A549 (cell line): ENCODE measurements around the gene PRDM15. TPM values are rescaled to one million over a fixed set of nuclear protein-coding genes. Genes with fewer than 3 reads are reported as not detected.

Source experiments
- ATAC-seq, 2 experiments: fragments of 200-7000 bp in 1 of 2; fragments of >200 bp in 1 of 2; cut with Nextera tagmentation in 1 of 2; cut with Tn5 transposase in 1 of 2; 3 replicates each; pipeline versions ENCODE4 v1.8.0 to v1.9.1; 2018 to 2020; ENCODE audit warnings: mild to moderate bottlenecking in 1 of 2, moderate library complexity in 1 of 2
- CTCF ChIA-PET: fragments of 300-600 bp; sonication (Branson Sonifier 250); formaldehyde crosslinking; extraction: SDS; loops from one replicate; lab custom pipeline; 2021; ENCODE audit warnings: antibody characterized with exemption, inconsistent platforms; lab: Yijun Ruan, JAX
- POLR2A ChIA-PET: fragments of 350-600 bp; formaldehyde crosslinking; extraction: SDS; loops from one replicate; lab custom pipeline; 2021; ENCODE audit warnings: antibody characterized with exemption, inconsistent platforms; lab: Yijun Ruan, JAX
- DNase-seq, 2 experiments: peaks; one replicate each; pipeline versions ENCODE4 v3.0.0 to v3.0.0-alpha.2; 2011 to 2016; ENCODE audit warnings: low read depth in 1 of 2, low spot score in 1 of 2
- FAIRE-seq: peaks from 2 replicates; lab custom pipeline; 2011; peaks lifted over from hg19 to GRCh38; lab: Jason Lieb, UNC
- H3K27ac ChIP-seq, 2 experiments: fragments of >200 bp; sonication (Bioruptor Twin); formaldehyde crosslinking; 3 replicates each; pipeline ENCODE4 v1.5.1; 2016 to 2017
- H3K4me1 ChIP-seq: fragments of >200 bp; sonication (Bioruptor Twin); formaldehyde crosslinking; 3 replicates; pipeline ENCODE4 v1.6.1; 2016
- H3K4me2 ChIP-seq: fragments of >200 bp; sonication (Bioruptor Twin); formaldehyde crosslinking; 3 replicates; pipeline ENCODE4 v1.6.1; 2016
- H3K4me3 ChIP-seq: fragments of >200 bp; sonication (Bioruptor Twin); formaldehyde crosslinking; 3 replicates; pipeline ENCODE4 v1.5.1; 2016
- H3K9me3 ChIP-seq: fragments of >200 bp; sonication (Bioruptor Twin); formaldehyde crosslinking; 3 replicates; pipeline ENCODE4 v1.6.1; 2016
- BHLHE40 ChIP-seq: IDR thresholded peaks from 2 replicates; pipeline ENCODE4 v1.6.1; 2012; ENCODE audit warnings: low read depth, low read length, inconsistent platforms
- CBX8 ChIP-seq: fragments of 200-600 bp; sonication (generic); IDR thresholded peaks from 2 replicates; pipeline ENCODE4 v1.6.1; 2016
- CEBPB ChIP-seq, 2 experiments: fragments of >200 bp in 1 of 2; sonication (Bioruptor Twin) in 1 of 2; formaldehyde crosslinking in 1 of 2; IDR thresholded peaks; 2 replicates each; pipeline ENCODE4 v1.6.1; 2012 to 2016
- EHF ChIP-seq: fragments of 250-450 bp; sonication (Bioruptor Pico); IDR thresholded peaks from 2 replicates; pipeline ENCODE4 v1.5.0; 2020; ENCODE audit warnings: mild to moderate bottlenecking
- FOSB ChIP-seq: fragments of 250-450 bp; sonication (Bioruptor Pico); IDR thresholded peaks from 2 replicates; pipeline ENCODE4 v1.5.0; 2020; ENCODE audit warnings: mild to moderate bottlenecking, moderate library complexity
- HDAC2 ChIP-seq: fragments of 200-600 bp; sonication (generic); IDR thresholded peaks from 2 replicates; pipeline ENCODE4 v1.6.1; 2016
- HEYL ChIP-seq: fragments of 250-450 bp; sonication (Bioruptor Pico); IDR thresholded peaks from 2 replicates; pipeline ENCODE4 v1.8.0; 2021; ENCODE audit warnings: mild to moderate bottlenecking, moderate library complexity
- KDM1A ChIP-seq: fragments of 200-600 bp; sonication (generic); IDR thresholded peaks from 2 replicates; pipeline ENCODE4 v1.6.1; 2016; ENCODE audit warnings: low read depth, mild to moderate bottlenecking
- KDM5A ChIP-seq: fragments of 200-600 bp; sonication (generic); IDR thresholded peaks from 2 replicates; pipeline ENCODE4 v1.6.1; 2016; ENCODE audit warnings: antibody characterized with exemption, mild to moderate bottlenecking
- MAFK ChIP-seq: fragments of 450-650 bp; IDR thresholded peaks from 2 replicates; pipeline ENCODE4 v1.6.1; 2014; ENCODE audit not compliant: partially characterized antibody
- NFE2L2 ChIP-seq: fragments of 150-350 bp; conservative IDR thresholded peaks from 2 replicates; pipeline ENCODE4 v1.6.1; 2014; ENCODE audit warnings: low read length
- PBX3 ChIP-seq: IDR thresholded peaks from 2 replicates; pipeline ENCODE4 v1.6.1; 2012
- PHF8 ChIP-seq: fragments of 200-600 bp; sonication (generic); IDR thresholded peaks from 2 replicates; pipeline ENCODE4 v1.6.1; 2016; ENCODE audit warnings: low read depth, mild to moderate bottlenecking, antibody characterized with exemption, moderate library complexity, borderline replicate concordance
- RARB ChIP-seq: fragments of 250-450 bp; sonication (Bioruptor Pico); IDR thresholded peaks from 2 replicates; pipeline ENCODE4 v1.8.0; 2021; ENCODE audit warnings: mild to moderate bottlenecking, moderate library complexity
- RNF2 ChIP-seq: fragments of 200-600 bp; sonication (generic); IDR thresholded peaks from 2 replicates; pipeline ENCODE4 v1.6.1; 2016; ENCODE audit warnings: low read depth, mild to moderate bottlenecking, antibody characterized with exemption, moderate library complexity, borderline replicate concordance
- SREBF2 ChIP-seq: fragments of 450-650 bp; IDR thresholded peaks from 2 replicates; pipeline ENCODE4 v1.6.1; 2014; ENCODE audit warnings: mild to moderate bottlenecking, moderate library complexity
- TFCP2L1 ChIP-seq: fragments of 250-450 bp; sonication (Bioruptor Pico); IDR thresholded peaks from 2 replicates; pipeline ENCODE4 v1.5.0; 2021; ENCODE audit warnings: mild to moderate bottlenecking
- TP53 ChIP-seq: fragments of 250-450 bp; sonication (Bioruptor Pico); IDR thresholded peaks from 2 replicates; pipeline ENCODE4 v1.5.0; 2021; ENCODE audit warnings: mild to moderate bottlenecking, moderate library complexity
- ZFP36 ChIP-seq: fragments of 450-650 bp; IDR thresholded peaks from 2 replicates; pipeline ENCODE4 v1.6.1; 2014; ENCODE audit warnings: borderline replicate concordance; ENCODE audit not compliant: partially characterized antibody
- ZNF302 ChIP-seq: fragments of 250-450 bp; sonication (Bioruptor Pico); IDR thresholded peaks from 2 replicates; pipeline ENCODE4 v1.9.0; 2021; ENCODE audit warnings: inconsistent platforms, mild to moderate bottlenecking, moderate library complexity
- ZSCAN20 ChIP-seq: fragments of 250-450 bp; sonication (Bioruptor Pico); IDR thresholded peaks from 2 replicates; pipeline ENCODE4 v1.8.0; 2022; ENCODE audit warnings: mild to moderate bottlenecking, moderate library complexity
- WGBS: methylation state at CpG from one replicate; pipeline ENCODE4 v1.1.6; 2017; ENCODE audit errors: missing lambda C conversion rate; 5-methylcytosine and 5-hydroxymethylcytosine counted together
- polyA plus RNA-seq, 4 experiments: library from polyadenylated mRNA; depleted of rRNA in 3 of 4; stranded (reverse); fragments of >200 nt; fragmentation: RNase III in 1 of 4; extraction: RNeasy Plus Mini Kit Qiagen cat#74134 plus additional on column Dnase treatment in 1 of 4; gene quantifications; 2 replicates in 3 of 4; 3 replicates in 1 of 4; pipeline ENCODE4 v1.2.3, GENCODE V29; 2011 to 2017
- TF ChIP-seq, protein P1 (sequence below): fragments of >200 bp; sonication (Bioruptor Twin); formaldehyde crosslinking; IDR thresholded peaks from 3 replicates; pipeline ENCODE4 v1.6.1; 2016
- TF ChIP-seq, protein P2 (sequence below): fragments of >200 bp; sonication (Bioruptor Twin); formaldehyde crosslinking; IDR thresholded peaks from 2 replicates; pipeline ENCODE4 v1.6.1; 2016
- TF ChIP-seq, protein P3 (sequence below): fragments of 250-450 bp; sonication (Bioruptor Pico); IDR thresholded peaks from 2 replicates; pipeline ENCODE4 v1.5.0; 2021; ENCODE audit warnings: mild to moderate bottlenecking, moderate library complexity, borderline replicate concordance
- TF ChIP-seq, protein P4 (sequence below): fragments of 450-650 bp; IDR thresholded peaks from 2 replicates; pipeline ENCODE4 v1.6.1; 2014; ENCODE audit warnings: antibody characterized with exemption
- TF ChIP-seq, protein P5 (sequence below): IDR thresholded peaks from 2 replicates; pipeline ENCODE4 v1.6.1; 2012; ENCODE audit warnings: low read depth, borderline replicate concordance

PRDM15 gene
- polyA plus RNA-seq, 2 of the 4 experiments (the other 2 are of a cell fraction), result 4.5 to 6.1 TPM

- ChIA-PET CTCF (interaction anchor here (0.7 to 14.3 kb wide), 7 partner anchors 10 to 148 kb away, joined by 3 to 172 read pairs (median 4); no protein-coding TSS in a partner anchor), POLR2A (interaction anchor here (1.0 to 2.3 kb wide), 2 partner anchors 84 to 149 kb away, joined by 4 to 16 read pairs; no protein-coding TSS in a partner anchor)
- no peak for FAIRE-seq
- H3K4me3 ChIP-seq, result peak overlapping the region; percentile 36
- H3K27ac ChIP-seq, result peak overlapping the region; percentile 88 to 92
- peaks cover 65% of the 10 kb centered on the region for H3K4me1 ChIP-seq
- TF ChIP-seq EHF (CRISPR knock-in tag), result no peak
- TF ChIP-seq, protein P1, sequence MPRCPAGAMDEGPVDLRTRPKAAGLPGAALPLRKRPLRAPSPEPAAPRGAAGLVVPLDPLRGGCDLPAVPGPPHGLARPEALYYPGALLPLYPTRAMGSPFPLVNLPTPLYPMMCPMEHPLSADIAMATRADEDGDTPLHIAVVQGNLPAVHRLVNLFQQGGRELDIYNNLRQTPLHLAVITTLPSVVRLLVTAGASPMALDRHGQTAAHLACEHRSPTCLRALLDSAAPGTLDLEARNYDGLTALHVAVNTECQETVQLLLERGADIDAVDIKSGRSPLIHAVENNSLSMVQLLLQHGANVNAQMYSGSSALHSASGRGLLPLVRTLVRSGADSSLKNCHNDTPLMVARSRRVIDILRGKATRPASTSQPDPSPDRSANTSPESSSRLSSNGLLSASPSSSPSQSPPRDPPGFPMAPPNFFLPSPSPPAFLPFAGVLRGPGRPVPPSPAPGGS, result no peak
- peak; percentile 23; the same call in 1 of the 2 replicates for TF ChIP-seq RNF2
- TF ChIP-seq TFCP2L1 (CRISPR knock-in tag), result no peak
- TF ChIP-seq HDAC2, result no peak
- TF ChIP-seq, protein P2, sequence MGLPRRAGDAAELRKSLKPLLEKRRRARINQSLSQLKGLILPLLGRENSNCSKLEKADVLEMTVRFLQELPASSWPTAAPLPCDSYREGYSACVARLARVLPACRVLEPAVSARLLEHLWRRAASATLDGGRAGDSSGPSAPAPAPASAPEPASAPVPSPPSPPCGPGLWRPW, result no peak
- no peak for TF ChIP-seq PBX3
- no peak for TF ChIP-seq ZSCAN20 (CRISPR knock-in tag)
- TF ChIP-seq ZNF302 (CRISPR knock-in tag), result no peak
- no peak for TF ChIP-seq PHF8
- peak; percentile 57 to 69; a peak in 3 of 4 replicates for TF ChIP-seq CEBPB (IDR thresholded peaks at IDR 0.05)
- no peak for TF ChIP-seq NFE2L2
- TF ChIP-seq HEYL, result no peak
- TF ChIP-seq, protein P3, sequence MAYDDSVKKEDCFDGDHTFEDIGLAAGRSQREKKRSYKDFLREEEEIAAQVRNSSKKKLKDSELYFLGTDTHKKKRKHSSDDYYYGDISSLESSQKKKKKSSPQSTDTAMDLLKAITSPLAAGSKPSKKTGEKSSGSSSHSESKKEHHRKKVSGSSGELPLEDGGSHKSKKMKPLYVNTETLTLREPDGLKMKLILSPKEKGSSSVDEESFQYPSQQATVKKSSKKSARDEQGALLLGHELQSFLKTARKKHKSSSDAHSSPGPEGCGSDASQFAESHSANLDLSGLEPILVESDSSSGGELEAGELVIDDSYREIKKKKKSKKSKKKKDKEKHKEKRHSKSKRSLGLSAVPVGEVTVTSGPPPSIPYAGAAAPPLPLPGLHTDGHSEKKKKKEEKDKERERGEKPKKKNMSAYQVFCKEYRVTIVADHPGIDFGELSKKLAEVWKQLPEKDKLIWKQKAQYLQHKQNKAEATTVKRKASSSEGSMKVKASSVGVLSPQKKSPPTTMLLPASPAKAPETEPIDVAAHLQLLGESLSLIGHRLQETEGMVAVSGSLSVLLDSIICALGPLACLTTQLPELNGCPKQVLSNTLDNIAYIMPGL (CRISPR knock-in tag), result no peak
- TF ChIP-seq KDM1A, result no peak
- peak overlapping the region; percentile 99 for H3K4me2 ChIP-seq
- WGBS, result 31% methylated on average over 22 of the region's 22 CpGs
- no peaks in the 10 kb centered on the region for H3K9me3 ChIP-seq
- ATAC-seq, result peak in 1 of 2 experiments; percentile 3; a peak in 1 of 6 replicates
- no peak for DNase-seq
These were observed 117.1 kb downstream of the PRDM15 start for GRCh38 chr21:41761934-41762635.

GRCh38 chr21:41761211-41761933 lies 117.8 kb downstream of the PRDM15 start:
- FAIRE-seq, result no peak
- WGBS, result 3% methylated on average over 13 of the region's 22 CpGs
- ChIA-PET POLR2A (interaction anchor here (1.0 to 2.3 kb wide), 2 partner anchors 83 to 149 kb away, joined by 4 to 16 read pairs; no protein-coding TSS in a partner anchor), CTCF (interaction anchor here (0.6 to 14.3 kb wide), 8 partner anchors 9 to 1933 kb away, joined by 3 to 172 read pairs (median 3); no protein-coding TSS in a partner anchor)
- Histone ChIP-seq H3K4me3 (peak overlapping the region; percentile 36), H3K4me1 (peaks cover 65% of the 10 kb centered on the region), H3K4me2 (peak overlapping the region; percentile 99), H3K9me3 (no peaks in the 10 kb centered on the region), H3K27ac (peak overlapping the region; percentile 88 to 92)
- peak; percentile 54 to 67; a peak in 5 of 6 replicates for ATAC-seq
- DNase-seq, result peak in 1 of 2 experiments; percentile 51
- TF ChIP-seq MAFK, result no peak
- no peak for TF ChIP-seq RNF2
- TF ChIP-seq ZFP36, result no peak
- TF ChIP-seq, protein P4, sequence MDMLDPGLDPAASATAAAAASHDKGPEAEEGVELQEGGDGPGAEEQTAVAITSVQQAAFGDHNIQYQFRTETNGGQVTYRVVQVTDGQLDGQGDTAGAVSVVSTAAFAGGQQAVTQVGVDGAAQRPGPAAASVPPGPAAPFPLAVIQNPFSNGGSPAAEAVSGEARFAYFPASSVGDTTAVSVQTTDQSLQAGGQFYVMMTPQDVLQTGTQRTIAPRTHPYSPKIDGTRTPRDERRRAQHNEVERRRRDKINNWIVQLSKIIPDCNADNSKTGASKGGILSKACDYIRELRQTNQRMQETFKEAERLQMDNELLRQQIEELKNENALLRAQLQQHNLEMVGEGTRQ, result no peak
- TF ChIP-seq, protein P2, result no peak
- no peak for TF ChIP-seq TP53 (CRISPR knock-in tag)
- TF ChIP-seq, protein P3 (CRISPR knock-in tag), result no peak
- TF ChIP-seq RARB (CRISPR knock-in tag), result no peak
- no peak for TF ChIP-seq CBX8
- TF ChIP-seq, protein P5, sequence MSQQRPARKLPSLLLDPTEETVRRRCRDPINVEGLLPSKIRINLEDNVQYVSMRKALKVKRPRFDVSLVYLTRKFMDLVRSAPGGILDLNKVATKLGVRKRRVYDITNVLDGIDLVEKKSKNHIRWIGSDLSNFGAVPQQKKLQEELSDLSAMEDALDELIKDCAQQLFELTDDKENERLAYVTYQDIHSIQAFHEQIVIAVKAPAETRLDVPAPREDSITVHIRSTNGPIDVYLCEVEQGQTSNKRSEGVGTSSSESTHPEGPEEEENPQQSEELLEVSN, result no peak
- no peak for TF ChIP-seq BHLHE40
- no peak for TF ChIP-seq KDM5A
- no peak for TF ChIP-seq ZSCAN20 (CRISPR knock-in tag)
- TF ChIP-seq EHF (CRISPR knock-in tag), result no peak
- TF ChIP-seq FOSB, result no peak
- TF ChIP-seq SREBF2, result no peak
